IPS-NIHi7 (cell line): ENCODE data around the gene POLE2.
"Not testable (repeated sequence)": the region's sequence is repeated elsewhere in the genome, so short reads cannot be mapped to it uniquely, and the experiment has no call there.

Source experiments
- DNase-seq: peaks from one replicate; pipeline ENCODE4 v3.0.0; 2012; ENCODE audit warnings: mixed read lengths; ENCODE audit errors: extremely low spot score

Gene POLE2

DNA sequence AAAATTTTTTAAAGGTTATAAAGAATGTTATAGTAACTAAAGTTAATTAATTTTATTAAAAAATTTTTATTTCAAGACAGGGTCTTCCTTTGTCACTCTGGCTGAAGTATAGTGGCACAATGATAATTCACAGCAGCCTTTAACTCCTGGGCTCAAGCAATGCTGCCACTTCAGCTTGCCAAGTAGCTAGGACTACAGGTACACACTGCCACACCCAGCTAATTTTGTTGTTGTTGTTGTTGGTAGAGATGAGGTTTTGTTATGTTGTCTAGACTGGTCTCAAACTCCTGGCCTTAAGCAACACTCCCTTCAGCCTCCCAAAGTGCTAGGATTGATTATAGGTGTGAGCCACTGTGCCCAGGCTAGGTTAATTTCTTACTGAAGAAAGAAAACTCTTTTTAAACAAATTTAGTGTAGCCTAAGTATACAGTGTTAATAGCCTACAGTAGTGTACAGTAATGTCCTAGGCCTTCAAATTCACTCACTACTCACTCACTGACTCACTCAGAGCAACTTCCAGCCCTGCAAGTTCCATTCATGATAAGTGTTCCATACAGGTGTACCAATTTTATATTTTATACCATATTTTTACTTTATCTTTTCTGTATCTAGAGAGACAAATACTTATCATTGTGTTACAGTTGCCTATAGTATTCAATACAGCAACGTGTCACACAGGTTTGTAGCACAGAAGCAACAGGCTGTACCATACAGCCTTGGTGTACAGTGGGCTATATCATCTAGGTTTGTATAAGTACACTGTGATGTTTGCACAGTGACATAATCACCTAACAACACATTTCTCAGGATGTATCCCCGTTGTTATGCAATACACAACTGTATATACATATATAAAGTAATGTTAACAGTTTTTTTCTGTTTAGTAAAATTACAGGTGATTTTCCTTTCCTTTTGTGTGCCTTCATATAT lies 28.2 kb downstream of the POLE2 start:
- DNase-seq: no peak

DNA sequence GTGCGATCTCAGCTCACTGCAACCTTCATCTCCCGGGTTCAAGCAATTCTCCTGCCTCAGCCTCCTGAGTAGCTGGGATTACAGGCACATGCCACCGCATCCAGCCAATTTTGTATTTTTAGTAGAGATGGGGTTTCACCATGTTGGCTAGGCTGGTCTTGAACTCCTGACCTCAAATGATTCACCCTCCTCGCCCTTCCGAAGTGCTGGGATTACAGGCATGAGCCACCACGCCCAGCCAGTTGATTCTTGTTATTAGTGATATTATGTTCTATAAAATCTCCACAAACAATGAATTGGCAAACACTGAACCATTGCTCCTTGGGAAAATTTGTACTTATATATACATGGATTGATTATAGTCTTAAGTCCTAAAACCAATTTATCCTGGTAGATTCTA lies 30.5 kb downstream of the POLE2 start:
- not testable (repeated sequence) for DNase-seq

DNA sequence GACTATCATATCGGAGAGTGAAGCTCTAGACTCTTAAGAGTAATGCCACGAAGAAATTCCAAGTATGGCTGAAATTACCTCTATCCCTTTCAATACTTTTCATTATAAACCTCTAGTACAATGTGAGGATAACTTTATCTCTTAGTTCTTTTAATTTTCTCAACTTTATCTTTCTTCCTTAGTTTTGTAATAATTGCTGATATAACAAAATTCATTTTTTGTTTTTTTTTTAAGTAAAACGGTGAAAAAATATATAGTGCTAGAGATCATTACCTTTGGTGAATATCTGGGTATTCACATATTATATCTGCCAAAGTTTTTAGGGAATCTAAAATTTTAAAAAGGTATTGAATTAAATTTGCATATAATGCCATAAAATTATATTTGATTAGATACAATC lies 33.5 kb downstream of the POLE2 start:
- no peak for DNase-seq

DNA sequence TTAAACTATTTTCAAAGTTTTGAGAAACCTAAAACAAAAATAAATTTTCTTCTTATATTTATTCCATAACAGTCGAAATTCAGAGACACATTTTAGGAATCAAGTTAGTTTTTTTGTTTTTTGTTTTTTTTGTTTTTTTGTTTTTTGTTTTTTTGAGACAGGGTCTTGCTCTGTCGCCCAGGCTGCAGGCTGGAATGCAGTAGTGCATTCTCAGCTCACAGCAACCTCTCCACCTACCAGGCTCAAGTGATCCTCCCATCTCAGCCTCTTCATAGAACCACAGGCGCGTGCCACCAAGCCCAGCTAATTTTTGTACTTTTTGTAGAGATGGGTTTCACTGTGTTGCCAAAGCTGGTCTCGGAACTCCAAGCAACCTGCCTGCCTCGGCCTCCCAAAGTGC lies 34.5 kb downstream of the POLE2 start:
- no peak for DNase-seq

DNA sequence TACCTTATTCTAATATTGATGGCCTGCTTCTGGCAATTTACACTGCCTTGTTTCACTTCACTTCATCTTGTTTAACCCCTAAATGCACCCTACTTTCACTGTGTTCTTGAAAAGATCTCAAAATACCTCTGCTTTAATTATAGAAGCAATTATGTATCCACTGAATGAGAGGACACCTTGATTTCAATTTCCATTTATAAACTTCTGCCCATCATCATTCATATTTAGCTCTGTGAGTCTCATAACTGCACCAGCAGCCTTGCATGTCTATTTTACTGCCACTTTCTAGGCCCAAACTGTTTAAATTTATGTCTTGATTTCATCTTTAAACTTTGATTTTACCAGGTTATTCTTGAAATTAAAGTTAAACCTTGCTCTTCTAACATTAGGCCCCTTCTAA lies 45.9 kb downstream of the POLE2 start:
- no peak for DNase-seq

DNA sequence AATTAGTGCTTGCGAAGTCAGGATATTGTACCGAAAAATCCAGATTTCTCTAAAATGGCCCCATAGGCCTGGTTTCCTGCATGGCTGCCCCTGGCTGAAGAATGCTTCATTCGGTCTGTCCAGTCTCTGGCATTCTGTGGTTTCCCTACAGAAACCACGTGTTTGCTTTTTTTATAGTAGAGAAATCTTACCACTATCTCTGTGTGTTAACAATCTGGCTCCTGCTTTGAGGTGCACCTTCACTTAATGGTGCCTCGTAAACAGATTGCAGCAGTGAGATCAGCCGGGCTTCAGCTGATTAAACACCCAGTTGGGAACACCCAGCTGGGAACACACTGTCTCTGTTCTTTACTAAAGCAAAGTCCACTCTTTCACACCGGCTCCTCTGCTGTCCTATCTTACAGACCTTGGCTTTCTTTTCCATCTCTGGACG lies 46.3 kb downstream of the POLE2 start:
- no peak for DNase-seq

DNA sequence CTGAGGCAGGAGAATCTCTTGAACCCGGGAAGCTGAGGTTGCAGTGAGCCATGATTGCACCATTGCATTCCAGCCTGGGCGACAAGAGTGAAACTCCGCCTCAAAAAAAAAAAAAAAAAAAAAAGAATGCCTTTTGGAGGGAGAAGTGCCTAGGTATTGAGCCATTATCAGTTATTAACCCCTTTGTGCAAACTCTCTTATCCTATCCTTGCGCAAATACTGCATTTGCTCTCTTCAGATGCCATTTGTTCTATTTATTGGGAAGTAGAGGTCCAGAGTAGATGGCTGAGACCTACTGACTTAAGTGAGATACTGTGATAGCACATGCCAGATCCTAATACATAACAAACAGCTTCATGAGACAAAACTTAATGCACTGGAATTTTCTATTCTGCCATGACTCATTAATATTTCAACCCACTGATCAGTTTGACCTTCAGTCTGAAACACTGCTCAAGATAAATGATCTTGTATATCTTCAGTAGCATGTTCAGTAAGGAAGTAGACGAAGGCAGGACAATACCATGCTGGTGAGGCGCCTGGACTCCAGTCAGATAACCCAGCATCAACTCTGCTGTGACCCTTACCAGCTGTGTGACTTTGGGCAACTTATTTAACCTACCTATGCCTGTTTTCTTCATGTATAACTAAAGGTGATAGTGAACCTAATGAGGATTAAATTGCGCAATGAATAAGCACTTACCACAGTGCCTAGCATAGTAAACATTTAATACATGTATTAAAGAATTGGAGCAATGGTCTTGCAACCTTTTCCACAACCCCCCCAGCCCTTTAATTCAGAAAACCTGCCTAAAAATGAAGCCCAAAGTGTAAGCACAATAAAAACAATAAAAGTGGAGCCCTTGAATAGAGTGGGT lies 47.2 kb downstream of the POLE2 start:
- no peak for DNase-seq

DNA sequence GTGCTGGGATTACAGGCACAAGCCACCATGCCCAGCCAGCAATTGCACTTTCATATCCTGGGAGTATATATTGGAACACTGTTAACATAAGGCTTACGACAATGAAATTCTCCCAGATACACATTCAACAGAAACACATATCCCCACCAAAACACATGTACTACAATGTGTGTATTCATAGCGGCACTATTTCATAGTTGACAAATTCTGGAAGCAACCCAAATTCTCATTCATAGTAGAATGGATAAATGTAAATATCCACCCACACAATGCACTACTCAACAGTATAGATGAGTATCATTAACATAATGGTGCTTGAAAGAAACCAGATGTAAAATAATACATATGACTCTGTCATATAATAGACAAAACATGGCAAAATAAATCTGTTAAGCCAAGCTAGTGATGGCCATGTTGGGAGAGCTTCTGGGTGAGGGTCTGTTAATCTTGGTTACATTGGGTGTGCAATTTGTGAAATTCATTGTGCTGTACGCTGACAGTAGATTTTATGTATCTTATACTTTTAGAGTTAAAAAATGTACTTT lies 50.4 kb downstream of the POLE2 start:
- no peak for DNase-seq

DNA sequence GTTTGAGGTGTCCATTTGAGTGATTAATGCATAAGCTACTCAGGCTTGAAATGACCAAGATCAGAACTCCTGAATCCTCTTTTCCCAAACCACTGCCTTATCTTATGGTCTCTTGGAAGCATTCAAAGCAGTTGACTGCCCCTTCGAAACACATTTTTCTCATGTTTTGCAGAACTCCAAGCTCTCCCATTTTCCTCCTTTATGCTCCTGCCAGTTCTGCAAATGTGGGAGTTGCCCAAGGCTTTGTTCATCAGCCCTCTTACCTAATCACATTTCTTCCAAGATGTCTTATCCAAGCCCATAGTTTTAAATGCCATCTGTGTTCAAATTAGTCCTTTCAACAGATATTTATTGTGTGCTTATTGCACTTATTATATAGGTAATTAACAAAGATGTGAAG lies 51.1 kb downstream of the POLE2 start:
- DNase-seq: no peak

DNA sequence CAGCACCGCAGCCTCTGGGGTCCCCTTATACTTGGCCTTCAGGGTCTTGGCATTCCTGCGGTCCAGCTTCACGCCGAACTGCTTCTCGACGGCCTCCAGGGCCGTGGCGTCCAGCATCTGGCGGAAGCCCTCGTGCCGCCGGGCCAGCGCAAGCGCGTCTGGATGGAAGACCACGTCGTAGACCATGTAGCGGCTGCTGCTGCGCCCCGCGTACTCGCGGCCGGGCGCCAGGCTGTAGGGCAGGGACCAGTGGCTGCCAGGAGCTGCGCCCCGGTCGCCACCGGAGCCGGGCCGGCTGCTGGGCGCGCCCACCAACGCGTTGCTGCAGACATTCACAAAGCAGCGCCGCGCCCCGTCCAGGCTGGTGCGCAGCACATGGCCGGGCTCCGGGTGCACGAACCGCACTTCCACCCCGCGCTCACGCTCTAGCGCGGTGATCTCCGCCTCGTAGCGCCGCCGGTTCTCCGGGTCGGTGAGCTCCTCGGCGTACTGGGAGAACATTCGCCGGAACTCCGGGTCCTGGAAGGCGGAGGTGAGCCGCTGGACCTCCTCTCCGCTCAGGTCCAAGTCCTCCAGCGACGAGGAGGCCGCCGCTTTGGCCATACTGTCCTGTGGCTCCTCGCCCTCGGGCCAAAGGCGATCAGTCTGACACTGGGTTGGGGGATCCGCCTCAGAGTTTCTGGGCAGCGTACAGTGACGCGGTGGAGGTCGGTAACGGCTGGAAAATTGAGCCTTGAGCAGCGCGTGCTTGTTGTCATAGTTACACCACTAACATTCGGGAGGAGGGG lies 53.3 kb downstream of the POLE2 start, which contains the start of gene DNAAF2:
Gene DNAAF2 (minus strand): TSS at position 698 of the 788 bp plus-strand sequence. CDS start 95 bp downstream, at position 603.
- DNase-seq: peak; percentile 52

DNA sequence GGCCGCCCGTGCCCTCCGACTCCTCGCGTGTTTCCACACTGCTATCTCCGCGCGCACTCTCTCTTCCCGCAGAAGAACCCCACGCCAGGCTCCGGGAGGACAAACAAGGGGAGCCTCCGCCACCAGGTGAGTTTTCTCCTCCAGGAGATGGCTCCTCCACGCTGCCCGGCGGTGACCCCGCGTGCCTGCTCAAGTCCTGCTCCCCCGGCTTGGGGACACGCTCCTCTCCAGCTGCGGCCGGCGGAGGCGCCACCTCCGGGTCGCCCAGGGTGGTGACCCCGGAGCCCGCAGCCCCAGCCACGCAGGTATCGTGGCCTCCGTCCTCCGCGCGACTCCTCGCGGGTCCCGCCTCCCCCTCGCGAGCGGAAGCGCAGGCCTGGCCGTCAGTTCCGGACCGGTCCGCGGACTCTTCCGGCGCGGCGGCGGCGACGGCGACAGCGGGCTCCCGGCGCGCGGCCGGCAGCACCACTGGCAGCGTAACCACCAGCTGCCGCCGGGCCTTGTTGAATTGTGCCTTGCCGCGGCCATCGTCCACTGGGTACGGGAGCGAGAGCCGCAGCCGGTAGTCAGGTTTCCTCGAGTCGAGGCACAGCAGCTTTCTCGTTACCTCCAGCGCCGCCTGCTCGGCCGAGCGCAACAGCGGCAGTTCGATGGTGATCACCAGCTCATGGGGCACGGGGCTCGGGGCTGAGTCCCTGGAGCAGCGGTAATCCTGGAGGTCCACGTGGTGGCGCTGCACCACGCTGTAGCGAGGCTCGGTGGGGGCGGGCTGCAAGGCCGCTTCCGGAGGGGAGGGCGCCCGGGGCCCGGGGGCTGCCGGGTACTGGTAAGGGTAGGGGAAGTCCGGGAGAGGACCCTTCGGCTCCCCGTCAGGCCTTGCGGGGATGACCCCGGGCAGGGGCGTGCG lies 54.1 kb downstream of the POLE2 start:
- peak; percentile 93 for DNase-seq

DNA sequence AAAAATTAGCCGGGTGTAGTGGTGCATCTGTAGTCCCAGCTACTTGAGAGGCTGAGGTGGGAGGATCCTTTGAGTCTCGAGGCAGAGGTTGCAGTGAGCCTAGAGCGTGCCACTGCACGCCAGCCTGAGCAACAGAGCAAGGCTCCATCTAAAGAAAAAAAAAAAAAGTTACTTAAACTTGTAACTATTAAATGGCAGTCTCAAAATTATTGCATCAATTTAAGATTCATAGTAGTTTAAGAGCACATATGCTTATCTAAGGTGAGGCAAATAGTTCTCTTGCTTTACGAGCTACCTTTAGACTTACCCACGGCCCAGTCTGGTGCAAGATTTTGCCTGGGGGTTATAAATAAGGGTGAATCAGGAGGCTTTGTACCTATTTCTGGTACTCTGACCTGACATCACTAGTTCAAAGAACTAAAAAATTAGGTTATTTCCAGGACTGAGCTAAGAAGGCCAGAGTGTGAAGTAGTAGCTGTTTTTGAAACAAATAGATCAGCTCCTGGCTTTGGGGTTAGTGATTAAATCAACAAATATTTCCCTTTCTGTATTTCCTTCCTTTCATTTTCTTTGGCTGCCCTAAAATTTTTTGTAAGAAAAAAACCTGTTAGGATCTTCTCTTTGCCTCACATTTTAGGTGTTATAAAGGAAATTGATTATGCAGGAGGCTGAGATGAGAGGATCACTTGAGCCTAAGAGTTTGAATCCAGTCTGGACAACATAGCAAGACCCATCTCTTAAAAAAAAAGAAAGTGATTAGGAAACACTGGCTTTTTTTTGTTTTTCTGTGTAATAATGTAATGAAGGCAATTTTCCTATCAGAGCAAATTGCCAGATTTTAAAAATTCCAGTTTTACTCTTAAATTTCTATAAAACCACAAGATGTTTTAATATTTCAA lies 63.8 kb downstream of the POLE2 start:
- DNase-seq: no peak

DNA sequence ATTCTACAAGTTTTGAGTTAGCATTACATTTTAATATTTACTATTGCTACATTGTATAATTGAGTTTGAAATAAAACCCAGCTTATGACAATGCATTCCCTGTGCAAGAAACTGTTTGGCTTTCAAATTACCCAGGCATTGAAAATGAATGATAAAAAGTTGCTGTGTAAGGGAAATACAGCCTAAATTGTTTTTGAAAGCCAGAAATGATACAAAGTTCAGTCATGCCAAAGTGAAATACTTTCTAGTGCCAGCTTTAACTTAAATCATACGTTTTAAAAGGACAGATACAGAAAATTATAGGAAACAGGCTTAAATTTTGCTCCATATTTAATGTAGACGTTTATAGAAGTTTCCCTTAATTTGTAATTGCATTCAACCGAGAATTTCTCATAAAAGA lies 64.6 kb downstream of the POLE2 start:
- no peak for DNase-seq

DNA sequence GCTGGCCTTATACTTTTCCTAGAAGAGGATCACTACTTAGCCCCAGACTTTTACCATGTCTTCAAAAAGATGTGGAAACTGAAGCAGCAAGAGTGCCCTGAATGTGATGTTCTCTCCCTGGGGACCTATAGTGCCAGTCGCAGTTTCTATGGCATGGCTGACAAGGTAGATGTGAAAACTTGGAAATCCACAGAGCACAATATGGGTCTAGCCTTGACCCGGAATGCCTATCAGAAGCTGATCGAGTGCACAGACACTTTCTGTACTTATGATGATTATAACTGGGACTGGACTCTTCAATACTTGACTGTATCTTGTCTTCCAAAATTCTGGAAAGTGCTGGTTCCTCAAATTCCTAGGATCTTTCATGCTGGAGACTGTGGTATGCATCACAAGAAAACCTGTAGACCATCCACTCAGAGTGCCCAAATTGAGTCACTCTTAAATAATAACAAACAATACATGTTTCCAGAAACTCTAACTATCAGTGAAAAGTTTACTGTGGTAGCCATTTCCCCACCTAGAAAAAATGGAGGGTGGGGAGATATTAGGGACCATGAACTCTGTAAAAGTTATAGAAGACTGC lies 65.9 kb downstream of the POLE2 start:
- DNase-seq: no peak

DNA sequence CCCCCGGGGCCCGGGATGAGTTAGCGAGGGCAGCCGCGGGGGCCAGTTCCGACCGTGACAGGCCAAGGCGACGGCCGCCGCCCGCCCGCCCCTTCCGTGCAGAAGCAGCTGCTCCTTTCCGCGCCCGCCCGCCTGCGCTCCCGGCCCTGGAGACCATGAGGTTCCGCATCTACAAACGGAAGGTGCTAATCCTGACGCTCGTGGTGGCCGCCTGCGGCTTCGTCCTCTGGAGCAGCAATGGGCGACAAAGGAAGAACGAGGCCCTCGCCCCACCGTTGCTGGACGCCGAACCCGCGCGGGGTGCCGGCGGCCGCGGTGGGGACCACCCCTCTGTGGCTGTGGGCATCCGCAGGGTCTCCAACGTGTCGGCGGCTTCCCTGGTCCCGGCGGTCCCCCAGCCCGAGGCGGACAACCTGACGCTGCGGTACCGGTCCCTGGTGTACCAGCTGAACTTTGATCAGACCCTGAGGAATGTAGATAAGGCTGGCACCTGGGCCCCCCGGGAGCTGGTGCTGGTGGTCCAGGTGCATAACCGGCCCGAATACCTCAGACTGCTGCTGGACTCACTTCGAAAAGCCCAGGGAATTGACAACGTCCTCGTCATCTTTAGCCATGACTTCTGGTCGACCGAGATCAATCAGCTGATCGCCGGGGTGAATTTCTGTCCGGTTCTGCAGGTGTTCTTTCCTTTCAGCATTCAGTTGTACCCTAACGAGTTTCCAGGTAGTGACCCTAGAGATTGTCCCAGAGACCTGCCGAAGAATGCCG lies 66.7 kb downstream of the POLE2 start:
- peak; percentile 33 for DNase-seq

DNA sequence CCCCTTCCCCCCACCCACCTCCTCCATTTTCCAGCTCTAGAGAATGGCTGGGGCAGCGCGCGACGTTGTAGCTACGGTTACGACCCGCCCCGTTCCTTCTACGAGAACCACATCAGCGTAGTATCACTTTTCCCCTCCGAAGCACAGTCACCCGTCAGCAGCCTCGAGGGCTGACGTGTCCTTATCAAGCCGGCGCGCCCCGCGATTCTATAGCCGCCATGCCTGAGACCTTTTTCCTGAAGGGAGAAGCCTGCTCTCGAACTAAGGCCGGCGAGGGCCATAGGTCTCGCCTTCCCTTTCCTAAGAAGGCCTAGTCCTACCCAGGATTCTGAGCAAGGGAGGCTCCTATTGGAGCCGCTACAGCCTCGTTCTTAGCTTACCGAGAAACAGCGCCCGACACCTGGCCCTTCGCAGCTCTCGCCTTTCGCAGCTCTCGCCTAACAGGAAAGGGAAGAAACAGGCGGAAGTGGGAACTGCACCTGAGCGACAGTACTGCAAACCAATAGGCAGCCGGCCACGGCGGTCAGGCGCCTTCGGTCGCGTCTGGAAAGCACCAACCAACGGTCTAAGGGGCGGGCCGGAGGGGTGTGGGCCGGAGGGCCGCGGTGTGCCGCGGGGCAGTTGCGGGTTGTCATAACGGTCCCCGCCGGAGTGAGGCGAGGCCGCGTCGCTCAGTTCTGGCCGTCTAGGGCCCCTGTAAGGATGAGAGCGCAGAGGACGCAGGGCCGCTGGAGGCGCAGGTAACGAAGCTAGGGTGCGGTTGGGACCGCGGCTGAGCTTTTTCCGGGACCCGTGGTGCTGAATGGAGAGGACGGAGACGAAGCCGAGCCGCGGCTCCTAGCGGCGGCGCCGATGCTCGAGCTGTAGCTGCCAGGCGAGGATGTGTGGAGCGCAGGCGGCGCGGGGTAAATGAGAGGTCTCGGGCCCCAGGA lies 67.6 kb downstream of the POLE2 start, which contains the start of the genes MGAT2 and RPL36AL:
Gene MGAT2 (plus strand): TSS at position 618 of the 932 bp plus-strand sequence. CDS start 470 bp downstream, outside the sequence.
Gene RPL36AL (minus strand): TSS at position 445 of the 932 bp plus-strand sequence. CDS start 1,522 bp downstream, outside the sequence.
- DNase-seq: peak; percentile 97

DNA sequence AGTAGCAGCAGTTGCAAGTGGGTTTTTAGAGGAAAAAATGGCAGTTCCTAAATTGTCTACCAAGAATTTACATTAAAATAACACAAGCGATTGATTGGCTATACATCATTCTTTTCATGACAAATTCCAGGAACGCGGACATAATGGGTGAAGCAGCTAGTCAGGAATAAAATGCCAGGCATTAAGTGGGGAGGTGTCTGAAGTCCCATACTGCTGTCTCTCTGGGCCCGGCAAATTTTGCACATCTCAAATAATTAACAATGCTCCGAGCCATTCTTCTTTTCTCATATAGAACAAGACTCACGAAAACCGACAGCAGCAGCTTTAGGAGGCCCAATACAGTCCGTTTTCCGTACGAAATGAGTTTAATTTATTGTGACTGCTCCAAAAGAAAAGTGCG lies 68.3 kb downstream of the POLE2 start:
- DNase-seq: no peak
